NT2/D1 (cell line): Measurements from ENCODE around the gene ATXN7L3.

ENCODE experiments used
- YY1 ChIP-seq: IDR thresholded peaks from 2 replicates; pipeline ENCODE4 v1.6.1; 2011; ENCODE audit not compliant: insufficient read length, insufficient read depth
- ZNF274 ChIP-seq: IDR thresholded peaks from 2 replicates; pipeline ENCODE4 v1.6.1; 2011; ENCODE audit warnings: mild to moderate bottlenecking, low read depth, low read length

DNA sequence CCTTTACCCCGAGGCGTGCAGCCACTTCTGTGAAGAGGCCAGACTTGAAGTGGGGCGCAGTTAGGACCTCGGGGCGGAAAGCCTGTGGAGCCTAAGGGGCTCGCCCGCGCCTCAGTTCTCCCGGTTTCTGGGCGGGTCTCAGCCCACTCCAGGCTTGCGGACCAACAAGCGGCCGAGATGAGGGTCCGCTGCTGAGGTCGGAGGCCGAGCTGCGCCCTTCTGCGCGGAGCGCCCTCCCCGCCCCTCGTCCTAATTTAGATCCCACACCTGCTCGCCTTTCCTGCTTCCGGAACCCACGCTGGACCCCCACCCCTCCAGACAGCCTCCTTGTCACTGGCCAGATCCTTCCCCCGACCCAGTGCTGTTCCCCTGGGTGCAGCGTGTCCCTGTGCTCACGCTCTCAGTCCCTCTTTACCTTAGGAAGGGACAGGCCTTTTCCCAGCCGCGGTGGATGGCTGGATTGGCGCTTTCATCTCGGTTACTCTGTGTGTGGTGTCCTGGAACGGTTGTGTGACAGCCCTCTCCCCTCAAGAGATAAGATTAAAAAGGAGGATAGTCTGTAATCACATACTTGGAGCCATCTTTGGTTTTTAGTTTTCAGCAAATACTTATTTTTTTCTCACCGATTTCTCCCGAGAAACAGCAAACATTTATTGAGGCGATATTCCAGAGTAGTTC is 933 bp upstream of the ATXN7L3 start:
- TF ChIP-seq YY1 (no peak), ZNF274 (no peak)
